Thoracic aorta endothelial cell (primary cell): ENCODE data around the gene B4GALT2. TPM values are rescaled to one million over a fixed set of nuclear protein-coding genes. Genes with fewer than 3 reads are reported as not detected.

Experiments used
- total RNA-seq: library from RNA; depleted of rRNA; stranded (reverse); fragments of >200 nt; gene quantifications from 2 replicates; pipeline ENCODE4 v1.2.3, GENCODE V29; 2012

The B4GALT2 gene
- total RNA-seq: 63.6 and 74.7 TPM in 2 replicates

GRCh38 chr1:43978551-43979260 is at the start of gene B4GALT2:
Gene B4GALT2 (plus strand): TSS chr1:43979210. CDS start chr1:43981161, 1,951 bp downstream.

GRCh38 chr1:43933386-43934100 is 45.5 kb upstream of the B4GALT2 start, which contains the start of gene ARTN:
Gene ARTN (plus strand): TSS chr1:43933801. CDS start chr1:43935657, 1,856 bp downstream.

DNA sequence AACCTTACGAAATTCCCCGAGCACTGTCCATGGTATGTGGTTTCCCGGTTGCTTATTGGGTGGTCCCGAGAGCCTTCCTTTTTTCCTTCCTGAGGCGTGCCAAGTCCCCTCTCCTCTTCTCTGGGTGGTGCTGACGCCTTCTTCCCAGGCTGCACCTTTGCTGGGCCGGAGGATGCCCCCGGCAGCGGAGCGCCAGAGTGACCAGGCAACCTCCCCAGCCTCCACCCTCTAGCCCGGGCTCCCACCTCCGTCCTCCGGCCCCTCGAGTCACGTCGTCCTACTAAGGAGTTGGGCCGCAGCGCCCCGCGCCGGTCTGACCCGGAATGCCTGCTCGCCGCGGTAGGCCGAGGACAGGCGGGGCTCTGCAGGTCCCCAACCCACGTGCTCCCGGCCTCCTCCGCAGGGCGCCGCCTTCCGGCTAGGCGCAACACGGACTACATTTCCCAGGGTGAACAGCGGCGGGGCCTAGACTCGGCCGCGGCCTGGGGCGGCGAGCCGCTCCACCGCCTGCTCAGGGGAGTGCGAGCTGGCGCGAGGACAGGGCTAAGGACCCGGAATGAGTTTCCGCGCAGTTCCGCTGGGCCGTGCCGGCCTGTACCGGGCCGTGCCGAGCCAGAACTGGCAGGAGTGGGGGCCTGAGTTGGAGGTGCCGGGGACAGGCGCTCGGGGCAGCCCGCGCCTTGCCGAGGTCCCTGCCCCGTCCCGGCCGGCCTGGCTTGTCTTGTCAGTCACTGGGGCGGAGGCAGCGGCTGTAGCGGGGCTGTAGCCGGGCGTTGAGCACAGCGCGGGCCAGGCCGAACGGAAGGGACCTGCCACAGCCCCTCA is 32.6 kb upstream of the B4GALT2 start, which contains the start of gene IPO13:
TSS of gene IPO13 (plus strand) at position 715 of the 825 bp plus-strand sequence. CDS start 651 bp downstream, outside the sequence.

DNA sequence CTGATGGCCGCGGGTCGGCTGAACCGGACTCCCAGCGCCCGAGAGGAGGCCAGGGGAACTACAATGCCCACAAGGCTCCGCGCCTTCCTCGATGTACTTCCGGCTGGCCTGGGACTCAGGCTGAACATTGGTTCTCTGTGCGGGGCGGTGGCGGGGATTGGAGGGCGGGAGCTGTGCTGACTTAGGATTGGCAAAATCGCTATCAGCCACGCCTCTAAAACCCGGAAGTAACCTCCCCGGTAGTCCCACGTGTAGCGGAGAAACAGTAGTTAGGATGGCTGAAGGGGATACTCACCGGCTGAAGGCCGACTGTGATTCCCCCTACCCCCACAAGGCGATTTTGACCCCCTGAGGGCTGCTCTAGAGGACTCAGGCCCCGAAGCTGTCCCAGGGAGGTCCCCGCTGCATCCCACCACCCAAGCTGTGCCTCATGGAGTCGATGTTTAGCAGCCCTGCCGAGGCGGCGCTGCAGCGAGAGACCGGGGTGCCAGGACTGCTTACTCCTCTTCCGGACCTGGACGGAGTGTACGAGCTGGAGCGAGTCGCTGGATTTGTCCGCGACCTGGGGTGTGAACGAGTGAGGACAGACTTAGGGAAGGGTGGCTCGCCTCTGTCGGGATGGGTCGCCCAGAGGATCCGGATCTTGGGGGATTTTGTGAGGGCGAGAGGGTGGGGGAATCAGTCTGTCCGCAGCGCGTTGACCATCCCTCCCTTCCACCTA is 9.1 kb upstream of the B4GALT2 start, which contains the start of gene DPH2:
TSS of gene DPH2 (plus strand) at position 265 of the 721 bp plus-strand sequence. CDS start at position 431, 166 bp downstream.

GRCh38 chr1:43974443-43975248 is 4.4 kb upstream of the B4GALT2 start, which contains the start of gene ATP6V0B:
Gene ATP6V0B (plus strand): TSS chr1:43974960. CDS start chr1:43975041, 81 bp downstream.

DNA sequence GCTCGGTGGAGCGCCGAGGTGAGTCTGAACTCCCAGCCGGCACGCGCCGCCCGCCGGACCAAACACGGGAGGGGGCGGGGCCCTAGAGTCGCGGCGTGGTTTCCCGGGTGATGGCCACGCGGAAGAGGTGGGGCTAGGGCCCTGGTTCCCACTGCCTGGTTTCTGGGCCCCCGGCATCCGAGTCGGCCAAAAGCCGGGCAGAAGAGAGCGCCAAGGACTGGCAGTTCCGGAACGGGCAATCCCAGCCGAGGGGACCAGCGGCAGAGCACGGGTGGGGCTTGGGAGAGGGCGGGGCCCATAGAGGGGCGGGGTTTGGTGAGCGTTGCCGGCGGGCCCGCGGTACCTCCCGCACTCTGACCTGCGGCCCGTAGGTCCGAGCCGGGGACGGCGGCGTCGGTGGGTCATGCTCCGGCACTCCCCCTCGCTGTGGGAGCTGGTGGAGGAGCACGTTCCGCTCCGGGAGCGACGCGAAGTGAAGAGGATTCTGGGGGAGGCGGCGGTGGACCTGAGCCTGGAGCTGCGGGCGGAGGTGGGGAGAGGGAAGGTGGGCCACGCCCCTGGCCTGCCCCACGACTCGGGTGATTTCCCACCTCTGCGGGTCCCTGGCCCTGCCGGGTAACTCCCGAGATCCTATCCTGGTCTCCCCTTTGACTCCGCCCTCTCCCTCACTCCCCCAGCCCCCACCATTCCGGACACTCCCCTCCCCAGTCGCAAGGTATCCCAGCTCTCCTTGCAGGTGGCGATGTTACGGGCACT is 12.6 kb downstream of the B4GALT2 start, which contains the start of gene CCDC24:
TSS of gene CCDC24 (plus strand) at position 124 of the 756 bp plus-strand sequence. CDS start at position 404, 280 bp downstream.

GRCh38 chr1:44031252-44032169 is 52.5 kb downstream of the B4GALT2 start, which contains the start of gene SLC6A9:
Gene SLC6A9 (minus strand): TSS chr1:44031462. CDS start chr1:44024277, 7,185 bp downstream.

Other genes starting within 250 kb of the B4GALT2 start
- 0.22 and 0.27 TPM in 2 replicates for gene ARTN, start 45.4 kb upstream of the B4GALT2 start, total RNA-seq
- 15.4 and 17.2 TPM in 2 replicates for gene IPO13, start 32.3 kb upstream of the B4GALT2 start, total RNA-seq
- gene DPH2, start 9.2 kb upstream of the B4GALT2 start, total RNA-seq: 26.6 and 33.3 TPM in 2 replicates
- gene ATP6V0B, start 4.2 kb upstream of the B4GALT2 start, total RNA-seq: 65.3 and 68.6 TPM in 2 replicates
- 1.9 and 2.4 TPM in 2 replicates for gene CCDC24, start 12.4 kb downstream of the B4GALT2 start, total RNA-seq
- 0.86 and 0.93 TPM in 2 replicates for gene SLC6A9, start 52.3 kb downstream of the B4GALT2 start, total RNA-seq
- not detected in 2 replicates for gene KLF17, start 139.6 kb downstream of the B4GALT2 start, total RNA-seq
- not detected in 2 replicates for gene KLF18, start 162.4 kb downstream of the B4GALT2 start, total RNA-seq
- 18.8 and 21.2 TPM in 2 replicates for gene DMAP1, start 234.3 kb downstream of the B4GALT2 start, total RNA-seq